Measurements from ENCODE around the gene SAMD11. TPM values are rescaled to one million over a fixed set of nuclear protein-coding genes. Genes with fewer than 3 reads are reported as not detected.

Gene SAMD11
- total and polyA plus RNA-seq, 2 of the 13 experiments (the other 11 are each of a cell fraction or from before 2014, with no cell fraction given), result 0.11 TPM; not detected in 1

DNA sequence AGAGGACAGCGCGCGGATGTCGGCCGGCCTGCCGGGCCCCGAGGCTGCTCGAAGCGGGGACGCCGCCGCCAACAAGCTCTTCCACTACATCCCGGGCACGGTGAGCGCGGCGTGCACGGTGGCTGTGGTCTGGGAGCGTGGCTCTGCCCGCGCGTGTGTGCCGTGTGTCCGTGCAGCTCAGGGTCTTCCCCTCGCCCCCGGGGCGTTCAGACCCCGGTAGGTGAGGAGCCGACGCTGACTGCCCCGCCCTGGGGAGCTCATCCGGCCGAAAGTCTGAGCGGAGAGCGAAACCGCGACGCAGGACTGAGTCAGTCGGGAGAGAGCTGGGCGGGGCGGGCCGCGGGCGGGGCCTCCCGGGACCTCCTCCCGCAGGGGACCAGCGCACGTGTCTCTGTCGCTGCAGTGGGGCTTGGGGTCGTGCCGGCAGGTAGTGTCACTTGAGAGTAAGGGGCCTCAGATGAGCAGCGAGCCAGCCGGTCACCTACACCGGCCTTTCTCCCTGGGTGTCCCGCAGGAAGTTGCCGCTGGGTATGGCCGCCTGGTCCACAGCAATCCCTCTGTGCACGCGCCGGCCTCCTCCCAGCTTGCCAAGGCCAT lies 43.1 kb downstream of the SAMD11 start (continued):
- TF ChIP-seq, protein P1, sequence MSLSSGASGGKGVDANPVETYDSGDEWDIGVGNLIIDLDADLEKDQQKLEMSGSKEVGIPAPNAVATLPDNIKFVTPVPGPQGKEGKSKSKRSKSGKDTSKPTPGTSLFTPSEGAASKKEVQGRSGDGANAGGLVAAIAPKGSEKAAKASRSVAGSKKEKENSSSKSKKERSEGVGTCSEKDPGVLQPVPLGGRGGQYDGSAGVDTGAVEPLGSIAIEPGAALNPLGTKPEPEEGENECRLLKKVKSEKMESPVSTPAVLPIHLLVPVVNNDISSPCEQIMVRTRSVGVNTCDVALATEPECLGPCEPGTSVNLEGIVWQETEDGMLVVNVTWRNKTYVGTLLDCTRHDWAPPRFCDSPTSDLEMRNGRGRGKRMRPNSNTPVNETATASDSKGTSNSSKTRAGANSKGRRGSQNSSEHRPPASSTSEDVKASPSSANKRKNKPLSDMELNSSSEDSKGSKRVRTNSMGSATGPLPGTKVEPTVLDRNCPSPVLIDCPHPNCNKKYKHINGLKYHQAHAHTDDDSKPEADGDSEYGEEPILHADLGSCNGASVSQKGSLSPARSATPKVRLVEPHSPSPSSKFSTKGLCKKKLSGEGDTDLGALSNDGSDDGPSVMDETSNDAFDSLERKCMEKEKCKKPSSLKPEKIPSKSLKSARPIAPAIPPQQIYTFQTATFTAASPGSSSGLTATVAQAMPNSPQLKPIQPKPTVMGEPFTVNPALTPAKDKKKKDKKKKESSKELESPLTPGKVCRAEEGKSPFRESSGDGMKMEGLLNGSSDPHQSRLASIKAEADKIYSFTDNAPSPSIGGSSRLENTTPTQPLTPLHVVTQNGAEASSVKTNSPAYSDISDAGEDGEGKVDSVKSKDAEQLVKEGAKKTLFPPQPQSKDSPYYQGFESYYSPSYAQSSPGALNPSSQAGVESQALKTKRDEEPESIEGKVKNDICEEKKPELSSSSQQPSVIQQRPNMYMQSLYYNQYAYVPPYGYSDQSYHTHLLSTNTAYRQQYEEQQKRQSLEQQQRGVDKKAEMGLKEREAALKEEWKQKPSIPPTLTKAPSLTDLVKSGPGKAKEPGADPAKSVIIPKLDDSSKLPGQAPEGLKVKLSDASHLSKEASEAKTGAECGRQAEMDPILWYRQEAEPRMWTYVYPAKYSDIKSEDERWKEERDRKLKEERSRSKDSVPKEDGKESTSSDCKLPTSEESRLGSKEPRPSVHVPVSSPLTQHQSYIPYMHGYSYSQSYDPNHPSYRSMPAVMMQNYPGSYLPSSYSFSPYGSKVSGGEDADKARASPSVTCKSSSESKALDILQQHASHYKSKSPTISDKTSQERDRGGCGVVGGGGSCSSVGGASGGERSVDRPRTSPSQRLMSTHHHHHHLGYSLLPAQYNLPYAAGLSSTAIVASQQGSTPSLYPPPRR (CRISPR knock-in tag; IDR thresholded peaks at IDR 0.05; ENCODE audit: borderline replicate concordance), result no peak
- TF ChIP-seq ZNF850 (CRISPR knock-in tag; conservative IDR thresholded peaks at IDR 0.05), result no peak
- TF ChIP-seq NFYC (CRISPR knock-in tag; IDR thresholded peaks at IDR 0.05), result no peak
- no peak for TF ChIP-seq KDM6A (CRISPR knock-in tag; IDR thresholded peaks at IDR 0.05; ENCODE audit: low read depth)
- no peak for TF ChIP-seq ZBTB21 (CRISPR knock-in tag; IDR thresholded peaks at IDR 0.05)
- TF ChIP-seq DPF2 (CRISPR knock-in tag; IDR thresholded peaks at IDR 0.05; ENCODE audit: borderline replicate concordance, low read depth), result no peak
- no peak for TF ChIP-seq TEAD3 (CRISPR knock-in tag; optimal IDR thresholded peaks at IDR 0.05; ENCODE audit: borderline replicate concordance)
- TF ChIP-seq, protein P2, sequence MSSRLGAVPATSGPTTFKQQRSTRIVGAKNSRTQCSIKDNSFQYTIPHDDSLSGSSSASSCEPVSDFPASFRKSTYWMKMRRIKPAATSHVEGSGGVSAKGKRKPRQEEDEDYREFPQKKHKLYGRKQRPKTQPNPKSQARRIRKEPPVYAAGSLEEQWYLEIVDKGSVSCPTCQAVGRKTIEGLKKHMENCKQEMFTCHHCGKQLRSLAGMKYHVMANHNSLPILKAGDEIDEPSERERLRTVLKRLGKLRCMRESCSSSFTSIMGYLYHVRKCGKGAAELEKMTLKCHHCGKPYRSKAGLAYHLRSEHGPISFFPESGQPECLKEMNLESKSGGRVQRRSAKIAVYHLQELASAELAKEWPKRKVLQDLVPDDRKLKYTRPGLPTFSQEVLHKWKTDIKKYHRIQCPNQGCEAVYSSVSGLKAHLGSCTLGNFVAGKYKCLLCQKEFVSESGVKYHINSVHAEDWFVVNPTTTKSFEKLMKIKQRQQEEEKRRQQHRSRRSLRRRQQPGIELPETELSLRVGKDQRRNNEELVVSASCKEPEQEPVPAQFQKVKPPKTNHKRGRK (CRISPR knock-in tag; IDR thresholded peaks at IDR 0.05), result no peak
- TF ChIP-seq ZSCAN12 (CRISPR knock-in tag; IDR thresholded peaks at IDR 0.05), result no peak
- peak; percentile 77 for TF ChIP-seq ZNF350 (CRISPR knock-in tag; IDR thresholded peaks at IDR 0.05; ENCODE audit: borderline replicate concordance, low read depth)
- TF ChIP-seq, protein P3, sequence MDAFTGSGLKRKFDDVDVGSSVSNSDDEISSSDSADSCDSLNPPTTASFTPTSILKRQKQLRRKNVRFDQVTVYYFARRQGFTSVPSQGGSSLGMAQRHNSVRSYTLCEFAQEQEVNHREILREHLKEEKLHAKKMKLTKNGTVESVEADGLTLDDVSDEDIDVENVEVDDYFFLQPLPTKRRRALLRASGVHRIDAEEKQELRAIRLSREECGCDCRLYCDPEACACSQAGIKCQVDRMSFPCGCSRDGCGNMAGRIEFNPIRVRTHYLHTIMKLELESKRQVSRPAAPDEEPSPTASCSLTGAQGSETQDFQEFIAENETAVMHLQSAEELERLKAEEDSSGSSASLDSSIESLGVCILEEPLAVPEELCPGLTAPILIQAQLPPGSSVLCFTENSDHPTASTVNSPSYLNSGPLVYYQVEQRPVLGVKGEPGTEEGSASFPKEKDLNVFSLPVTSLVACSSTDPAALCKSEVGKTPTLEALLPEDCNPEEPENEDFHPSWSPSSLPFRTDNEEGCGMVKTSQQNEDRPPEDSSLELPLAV (CRISPR knock-in tag; conservative IDR thresholded peaks at IDR 0.05; ENCODE audit: low read depth), result no peak
- TF ChIP-seq SP2 (CRISPR knock-in tag; IDR thresholded peaks at IDR 0.05), result no peak
- no peak for TF ChIP-seq ZFAT (CRISPR knock-in tag; conservative IDR thresholded peaks at IDR 0.05)
- TF ChIP-seq NR2F2 (IDR thresholded peaks at IDR 0.05; ENCODE audit: borderline replicate concordance, low read depth), result no peak
- TF ChIP-seq, protein P4, sequence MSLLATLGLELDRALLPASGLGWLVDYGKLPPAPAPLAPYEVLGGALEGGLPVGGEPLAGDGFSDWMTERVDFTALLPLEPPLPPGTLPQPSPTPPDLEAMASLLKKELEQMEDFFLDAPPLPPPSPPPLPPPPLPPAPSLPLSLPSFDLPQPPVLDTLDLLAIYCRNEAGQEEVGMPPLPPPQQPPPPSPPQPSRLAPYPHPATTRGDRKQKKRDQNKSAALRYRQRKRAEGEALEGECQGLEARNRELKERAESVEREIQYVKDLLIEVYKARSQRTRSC (CRISPR knock-in tag; IDR thresholded peaks at IDR 0.05; ENCODE audit: low read depth), result no peak
- TF ChIP-seq SRY (CRISPR knock-in tag; IDR thresholded peaks at IDR 0.05), result no peak
- no peak for TF ChIP-seq RFXAP (CRISPR knock-in tag; IDR thresholded peaks at IDR 0.05; ENCODE audit: borderline replicate concordance)
- peak; percentile 71; the same call in 1 of the 2 replicates for TF ChIP-seq KAT7 (CRISPR knock-in tag; IDR thresholded peaks at IDR 0.05; ENCODE audit: borderline replicate concordance)
- TF ChIP-seq, protein P5, sequence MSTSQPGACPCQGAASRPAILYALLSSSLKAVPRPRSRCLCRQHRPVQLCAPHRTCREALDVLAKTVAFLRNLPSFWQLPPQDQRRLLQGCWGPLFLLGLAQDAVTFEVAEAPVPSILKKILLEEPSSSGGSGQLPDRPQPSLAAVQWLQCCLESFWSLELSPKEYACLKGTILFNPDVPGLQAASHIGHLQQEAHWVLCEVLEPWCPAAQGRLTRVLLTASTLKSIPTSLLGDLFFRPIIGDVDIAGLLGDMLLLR (CRISPR knock-in tag; IDR thresholded peaks at IDR 0.05), result peak; percentile 58; the same call in 1 of the 2 replicates
- TF ChIP-seq, protein P6, sequence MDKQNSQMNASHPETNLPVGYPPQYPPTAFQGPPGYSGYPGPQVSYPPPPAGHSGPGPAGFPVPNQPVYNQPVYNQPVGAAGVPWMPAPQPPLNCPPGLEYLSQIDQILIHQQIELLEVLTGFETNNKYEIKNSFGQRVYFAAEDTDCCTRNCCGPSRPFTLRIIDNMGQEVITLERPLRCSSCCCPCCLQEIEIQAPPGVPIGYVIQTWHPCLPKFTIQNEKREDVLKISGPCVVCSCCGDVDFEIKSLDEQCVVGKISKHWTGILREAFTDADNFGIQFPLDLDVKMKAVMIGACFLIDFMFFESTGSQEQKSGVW (CRISPR knock-in tag; IDR thresholded peaks at IDR 0.05; ENCODE audit: borderline replicate concordance), result no peak

Measured in HepG2 (cell line).